Measurements from ENCODE around the gene ZNF576. TPM values are rescaled to one million over a fixed set of nuclear protein-coding genes. Genes with fewer than 3 reads are reported as not detected.

Gene ZNF576
- total and polyA plus RNA-seq, 9 of the 15 experiments (the other 6 are each of a cell fraction or from before 2014, with no cell fraction given) = 6.8 to 18.2 (median 12.2) TPM

GRCh38 chr19:43619262-43620060 is 23.1 kb downstream of the ZNF576 start, which contains the start of gene ZNF428 (continued):
- TF ChIP-seq ZNF280B (CRISPR knock-in tag; IDR thresholded peaks at IDR 0.05) = no peak
- TF ChIP-seq RHOXF2B (CRISPR knock-in tag; conservative IDR thresholded peaks at IDR 0.05) = no peak
- TF ChIP-seq ZNF217 (CRISPR knock-in tag; IDR thresholded peaks at IDR 0.05) = no peak
- TF ChIP-seq ZNF639 (CRISPR knock-in tag; conservative IDR thresholded peaks at IDR 0.05 in 1 of 2, IDR thresholded peaks at IDR 0.05 in 1 of 2) = peak in 1 of 2 experiments; percentile 100; a peak in 2 of 4 replicates
- TF ChIP-seq FOXM1 (IDR thresholded peaks at IDR 0.05; ENCODE audit: low read depth) = no peak
- peak; percentile 51; the same call in 1 of the 2 replicates for TF ChIP-seq FOXM1 (CRISPR knock-in tag; IDR thresholded peaks at IDR 0.05; ENCODE audit: low read depth)
- peak; percentile 63 for TF ChIP-seq CHD1 (IDR thresholded peaks at IDR 0.05; ENCODE audit: low read length)
- no peak; the same call in 1 of the 2 replicates for TF ChIP-seq THRB (CRISPR knock-in tag; conservative IDR thresholded peaks at IDR 0.05)
- peak; percentile 44; the same call in 1 of the 2 replicates for TF ChIP-seq ZBTB33 (CRISPR knock-in tag; IDR thresholded peaks at IDR 0.05)
- TF ChIP-seq JUN (IDR thresholded peaks at IDR 0.05; ENCODE audit: borderline replicate concordance, low read depth, low read length) = no peak
- no peak for TF ChIP-seq JUN (CRISPR knock-in tag; IDR thresholded peaks at IDR 0.05; ENCODE audit: borderline replicate concordance)
- no peak for TF ChIP-seq NR0B1 (IDR thresholded peaks at IDR 0.05; ENCODE audit: partially characterized antibody)
- TF ChIP-seq STAG1 (CRISPR knock-in tag; IDR thresholded peaks at IDR 0.05; ENCODE audit: borderline replicate concordance) = no peak
- TF ChIP-seq ZBTB43 (CRISPR knock-in tag; IDR thresholded peaks at IDR 0.05) = peak; percentile 45; the same call in 1 of the 2 replicates
- peak; percentile 54; the same call in 1 of the 2 replicates for TF ChIP-seq NFE2 (IDR thresholded peaks at IDR 0.05; ENCODE audit: low read depth)
